ENCODE measurements around the gene LDLRAD4.

Gene LDLRAD4

GRCh38 chr18:13628211-13628610 lies 409.7 kb downstream of the LDLRAD4 start:
- DNase-seq, result no peak

- DNase-seq, result no peak
These were observed 411.5 kb downstream of the LDLRAD4 start for GRCh38 chr18:13629841-13630715.

- DNase-seq, result no peak
These were observed 412.2 kb downstream of the LDLRAD4 start for GRCh38 chr18:13630716-13631268.

GRCh38 chr18:13633700-13634099 lies 415.1 kb downstream of the LDLRAD4 start:
- no peak for DNase-seq

GRCh38 chr18:13635046-13635445 lies 416.5 kb downstream of the LDLRAD4 start:
- DNase-seq, result no peak

- no peak for DNase-seq
These were observed 420.4 kb downstream of the LDLRAD4 start for GRCh38 chr18:13638719-13639595.

GRCh38 chr18:13640266-13640860 lies 421.8 kb downstream of the LDLRAD4 start:
- DNase-seq, result no peak

- DNase-seq, result no peak
These were observed 423.2 kb downstream of the LDLRAD4 start for GRCh38 chr18:13641551-13642439.

- no peak for DNase-seq
These were observed 423.9 kb downstream of the LDLRAD4 start for GRCh38 chr18:13642440-13642827.

- DNase-seq, result no peak
These were observed 424.7 kb downstream of the LDLRAD4 start for GRCh38 chr18:13643261-13643751.

- DNase-seq, result no peak
These were observed 426.5 kb downstream of the LDLRAD4 start for GRCh38 chr18:13645093-13645492.

GRCh38 chr18:13646633-13647032 lies 428.1 kb downstream of the LDLRAD4 start:
- no peak for DNase-seq

- DNase-seq, result no peak
These were observed 429.2 kb downstream of the LDLRAD4 start for GRCh38 chr18:13647761-13648160.

- DNase-seq, result no peak
These were observed 431.1 kb downstream of the LDLRAD4 start for GRCh38 chr18:13649397-13650390.

GRCh38 chr18:13653746-13654433 lies 435.3 kb downstream of the LDLRAD4 start:
- DNase-seq, result no peak

- DNase-seq, result no peak
These were observed 439.4 kb downstream of the LDLRAD4 start for GRCh38 chr18:13657974-13658373.

- no peak for DNase-seq
These were observed 440.1 kb downstream of the LDLRAD4 start for GRCh38 chr18:13658436-13659204.

- DNase-seq, result no peak
These were observed 441.9 kb downstream of the LDLRAD4 start for GRCh38 chr18:13660510-13660909.
